Natural killer cell treated with Interleukin-12 subunit alpha and Interleukin-12 subunit beta and Interleukin-15 and Interleukin-18, amount 100 ng/mL, for 72 hours (primary cell): ENCODE results near the gene AP1G1. TPM values are rescaled to one million over a fixed set of nuclear protein-coding genes. Genes with fewer than 3 reads are reported as not detected.
"Not testable (repeated sequence)": the region's sequence is repeated elsewhere in the genome, so short reads cannot be mapped to it uniquely, and the experiment has no call there.

ENCODE experiments used
- ATAC-seq, 2 donors: fragments of 150-1000 bp; cut with Tn5 transposase in 1 of 2; sonication (Bioruptor Pico), chemical (Tn5 transposase) in 1 of 2; 2 replicates each; pipeline ENCODE4 v1.10.0; 2021
- DNase-seq: peaks from one replicate; pipeline ENCODE4 v3.0.0; 2022; ENCODE audit warnings: low spot score
- H3K27ac Mint-ChIP-seq, 2 donors: 1 replicate in 1 of 2; 2 replicates in 1 of 2; pipeline ENCODE4 v1.8.0; 2022; ENCODE audit warnings: mixed read lengths in 2 of 2, mild to moderate bottlenecking in 1 of 2, moderate library complexity in 1 of 2
- H3K27me3 Mint-ChIP-seq, 2 donors: 1 replicate in 1 of 2; 2 replicates in 1 of 2; pipeline ENCODE4 v1.8.0; 2022; ENCODE audit warnings: mixed read lengths in 2 of 2
- H3K36me3 Mint-ChIP-seq: one replicate; pipeline ENCODE4 v1.8.0; 2022; ENCODE audit warnings: mixed read lengths
- H3K4me1 Mint-ChIP-seq, 2 donors: 1 replicate in 1 of 2; 2 replicates in 1 of 2; pipeline ENCODE4 v1.8.0; 2022; ENCODE audit warnings: low read depth in 2 of 2, mixed read lengths in 2 of 2, mild to moderate bottlenecking in 1 of 2
- H3K4me3 Mint-ChIP-seq: one replicate; pipeline ENCODE4 v1.8.0; 2022; ENCODE audit warnings: mixed read lengths
- H3K9me3 Mint-ChIP-seq: 2 replicates; pipeline ENCODE4 v1.8.0; 2022; ENCODE audit warnings: mixed read lengths
- total RNA-seq, 2 donors: library from RNA; stranded (reverse); gene quantifications; one replicate each; pipeline ENCODE4 v1.2.3, GENCODE V29; 2022

AP1G1 gene
- total RNA-seq, 2 donors from 2014 or later, result 111 to 120 TPM

DNA sequence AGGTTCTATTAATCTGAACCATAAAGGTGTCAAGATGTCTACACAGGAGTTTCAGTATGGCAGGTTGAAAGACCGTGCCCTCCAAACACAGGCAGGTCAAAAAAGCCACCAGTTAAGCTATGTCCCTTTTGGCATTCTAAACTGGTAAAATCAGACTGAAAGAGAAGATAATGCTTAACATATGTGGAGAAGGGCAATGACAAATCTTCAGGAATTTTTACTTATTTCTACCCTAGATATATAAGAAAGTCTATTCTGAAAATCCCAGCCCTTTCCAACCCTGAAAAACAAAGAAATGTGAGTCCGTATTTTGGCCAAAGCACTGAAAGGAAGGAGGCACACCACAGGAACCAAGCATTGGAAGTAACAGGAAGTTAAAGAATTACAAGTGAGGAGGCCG is 16.5 kb downstream of the AP1G1 start:
- no peak overlapping the region for H3K4me3 Mint-ChIP-seq

DNA sequence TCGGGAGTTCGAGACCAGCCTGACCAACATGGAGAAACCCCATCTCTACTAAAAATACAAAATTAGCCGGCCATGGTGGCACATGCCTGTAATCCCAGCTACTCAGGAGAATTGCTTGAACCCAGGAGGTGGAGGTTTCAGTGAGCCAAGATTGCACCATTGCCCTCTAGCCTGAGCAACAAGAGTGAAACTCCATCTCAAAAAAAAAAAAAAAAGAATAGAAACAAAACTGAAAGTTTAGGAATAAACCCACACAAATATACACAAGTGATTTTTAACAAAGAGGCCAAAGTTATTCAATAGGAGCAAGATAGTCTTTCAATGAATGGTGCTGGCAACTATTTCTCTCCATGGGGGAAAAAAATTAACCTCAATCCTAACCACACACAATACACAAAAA is 18.3 kb downstream of the AP1G1 start:
- H3K36me3 Mint-ChIP-seq, H3K27me3 Mint-ChIP-seq, H3K9me3 Mint-ChIP-seq, DNase-seq: not testable (repeated sequence)
- Mint-ChIP-seq H3K4me1 (peaks cover 33 to 40% of the 10 kb centered on the region in 2 donors), H3K4me3 (peak overlapping the region; percentile 30), H3K27ac (peak overlapping the region in 1 of 2 donors; percentile 87)
- peak in 1 of 2 donors; percentile 56 for ATAC-seq

More for the DNA sequence above, 16.5 kb downstream of the AP1G1 start:
- Mint-ChIP-seq H3K27ac (no peak overlapping the region), H3K4me1 (peaks cover 42 to 53% of the 10 kb centered on the region in 2 donors), H3K9me3 (no peaks in the 10 kb centered on the region), H3K27me3 (no peaks in the 10 kb centered on the region), H3K36me3 (peaks cover 6% of the 10 kb centered on the region)
- ATAC-seq (no peak), DNase-seq (no peak)

DNA sequence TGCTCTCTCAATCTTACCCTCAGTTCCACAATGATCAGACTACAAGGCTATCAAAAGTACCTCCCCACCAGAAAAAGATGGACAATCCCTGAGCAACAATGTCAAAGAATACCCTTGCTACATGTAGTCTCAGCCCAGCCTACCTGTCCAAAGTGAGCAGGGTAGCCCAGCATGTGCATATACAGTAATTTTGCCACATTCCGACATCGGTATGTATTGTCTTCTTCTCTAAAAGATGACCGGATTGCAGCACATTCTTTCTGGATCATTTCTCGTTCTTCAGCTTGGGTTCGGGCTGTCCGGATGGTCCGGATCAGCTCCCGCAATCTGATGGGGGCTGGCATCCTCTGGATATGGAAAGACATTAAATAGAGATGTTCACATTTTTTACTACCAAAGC is 19.5 kb downstream of the AP1G1 start:
- no peak for DNase-seq
- no peaks in the 10 kb centered on the region for H3K27me3 Mint-ChIP-seq
- H3K9me3 Mint-ChIP-seq, result no peaks in the 10 kb centered on the region
- H3K4me3 Mint-ChIP-seq, result no peak overlapping the region
- peak overlapping the region in 1 of 2 donors; percentile 7 for H3K27ac Mint-ChIP-seq
- H3K36me3 Mint-ChIP-seq, result peaks cover 6% of the 10 kb centered on the region
- peaks cover 28 to 36% of the 10 kb centered on the region in 2 donors for H3K4me1 Mint-ChIP-seq
- ATAC-seq, result no peak

DNA sequence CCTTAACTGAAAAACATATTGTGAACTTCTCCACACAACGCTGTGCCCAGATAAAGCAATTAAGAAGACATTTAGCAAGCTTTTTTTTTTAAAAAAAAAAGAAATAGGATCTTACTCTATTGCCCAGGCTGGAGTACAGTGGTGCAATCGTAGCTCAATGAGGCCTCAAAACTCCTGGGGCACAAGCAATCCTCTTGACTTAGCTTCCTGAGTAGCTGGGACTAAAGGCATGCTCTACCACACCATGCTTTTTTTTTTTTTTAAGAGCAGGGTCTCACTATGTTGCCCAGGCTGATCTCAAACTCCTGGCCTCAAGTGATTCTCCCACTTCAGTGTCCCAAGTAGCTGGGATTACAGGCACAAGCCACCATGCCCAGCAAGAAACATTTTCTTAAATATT is 20.1 kb downstream of the AP1G1 start:
- H3K4me3 Mint-ChIP-seq, result no peak overlapping the region
- no peaks in the 10 kb centered on the region for H3K27me3 Mint-ChIP-seq
- H3K27ac Mint-ChIP-seq, result peak overlapping the region in 1 of 2 donors; percentile 7
- DNase-seq (no peak), ATAC-seq (no peak)
- H3K4me1 Mint-ChIP-seq, result peaks cover 28 to 34% of the 10 kb centered on the region in 2 donors
- no peaks in the 10 kb centered on the region for H3K9me3 Mint-ChIP-seq
- H3K36me3 Mint-ChIP-seq, result peaks cover 6% of the 10 kb centered on the region

DNA sequence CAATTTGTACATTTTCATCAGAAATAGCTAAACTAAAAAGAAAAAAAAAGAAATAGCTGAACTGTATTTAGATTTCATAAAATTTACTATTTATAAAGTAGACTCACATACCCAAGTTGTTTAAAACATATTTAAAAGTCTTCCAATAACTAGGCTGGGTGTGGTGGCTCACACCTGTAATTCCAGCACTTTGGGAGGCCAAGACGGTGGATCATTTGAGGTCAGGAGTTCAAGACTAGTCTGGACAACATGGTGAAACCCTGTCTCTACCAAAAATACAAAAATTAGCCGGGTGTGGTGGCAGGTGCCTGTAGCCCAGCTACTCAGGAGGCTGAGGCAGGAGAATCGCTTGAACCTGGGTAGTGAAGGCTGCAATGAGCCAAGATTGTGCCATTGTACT is 23.5 kb downstream of the AP1G1 start:
- not testable (repeated sequence) for H3K4me3 Mint-ChIP-seq, ATAC-seq, H3K27ac Mint-ChIP-seq, H3K36me3 Mint-ChIP-seq, DNase-seq, H3K9me3 Mint-ChIP-seq, H3K27me3 Mint-ChIP-seq
- H3K4me1 Mint-ChIP-seq, result peaks cover 10 to 17% of the 10 kb centered on the region in 2 donors

DNA sequence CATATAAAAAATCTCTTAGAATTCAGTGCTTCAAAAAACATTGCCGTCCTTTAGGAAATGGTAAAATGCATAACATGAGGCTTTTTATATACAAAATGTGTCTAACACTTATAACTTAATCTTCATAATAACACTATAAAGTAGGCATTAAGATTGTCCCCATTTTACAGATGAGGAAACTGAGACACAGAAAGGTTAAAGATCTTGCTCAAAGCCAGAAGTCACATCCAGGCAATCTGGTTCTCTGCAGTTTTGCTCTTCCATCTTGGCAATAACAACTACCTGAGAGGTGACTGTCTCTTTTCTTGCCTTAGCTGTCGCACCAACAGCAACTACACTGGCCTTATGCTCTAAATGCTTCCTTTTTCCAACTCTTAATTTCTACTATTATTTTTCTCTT is 24.5 kb downstream of the AP1G1 start:
- ATAC-seq (no peak), DNase-seq (no peak)
- H3K9me3 Mint-ChIP-seq, result no peaks in the 10 kb centered on the region
- no peaks in the 10 kb centered on the region for H3K27me3 Mint-ChIP-seq
- H3K4me3 Mint-ChIP-seq, result no peak overlapping the region
- H3K36me3 Mint-ChIP-seq, result peaks cover 4% of the 10 kb centered on the region
- no peak overlapping the region for H3K27ac Mint-ChIP-seq
- H3K4me1 Mint-ChIP-seq, result peaks cover 5 to 17% of the 10 kb centered on the region in 2 donors

DNA sequence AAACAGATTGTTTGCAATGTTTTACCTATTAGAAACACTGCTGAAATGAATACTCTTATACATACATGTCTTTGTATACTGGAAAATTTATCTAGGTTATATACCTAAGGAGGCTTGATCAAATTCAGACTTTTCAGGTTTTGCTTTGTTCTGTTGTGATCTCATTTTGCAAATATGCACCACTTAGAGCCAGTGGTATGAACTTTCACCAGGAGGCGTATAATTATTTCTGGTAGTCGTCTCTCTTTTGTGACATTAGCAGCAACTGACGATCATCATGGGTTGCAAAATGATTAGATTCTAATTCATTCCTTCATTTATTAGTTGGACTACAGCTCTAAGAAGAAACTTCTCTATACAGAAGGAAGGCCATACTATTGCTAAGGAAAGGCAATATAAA is 26.9 kb downstream of the AP1G1 start:
- H3K9me3 Mint-ChIP-seq, result no peaks in the 10 kb centered on the region
- ATAC-seq (no peak), DNase-seq (no peak)
- no peaks in the 10 kb centered on the region for H3K36me3 Mint-ChIP-seq
- H3K4me1 Mint-ChIP-seq, result peaks cover 15 to 23% of the 10 kb centered on the region in 2 donors
- no peak overlapping the region for H3K4me3 Mint-ChIP-seq
- H3K27ac Mint-ChIP-seq, result peak overlapping the region in 1 of 2 donors; percentile 55
- H3K27me3 Mint-ChIP-seq, result no peaks in the 10 kb centered on the region

DNA sequence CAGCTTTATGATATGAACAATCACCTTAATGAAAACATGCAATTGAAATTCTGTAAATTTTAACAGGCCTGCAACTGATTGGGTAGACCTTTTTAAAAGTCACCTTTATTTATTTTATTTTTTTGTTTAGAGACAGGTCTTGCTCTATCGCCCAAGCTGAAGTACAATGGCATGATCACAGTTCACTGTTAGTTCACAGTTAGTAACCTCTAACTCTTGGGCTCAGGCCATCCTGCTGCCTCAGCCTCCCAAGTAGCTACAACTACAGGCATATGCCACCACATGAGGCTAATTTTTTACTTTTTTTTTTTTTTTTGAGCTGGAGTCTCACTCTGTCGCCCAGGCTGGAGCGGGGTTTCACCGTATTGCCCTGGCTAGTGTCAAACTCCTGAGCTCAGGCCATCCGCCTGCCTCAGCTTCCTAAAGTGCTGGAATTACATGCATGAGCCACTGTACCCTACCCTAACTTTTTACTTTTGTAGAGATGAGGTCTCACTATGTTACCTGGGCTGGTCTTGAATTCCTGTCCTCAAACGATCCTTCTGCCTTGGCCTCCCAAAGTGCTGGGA is 28.0 kb downstream of the AP1G1 start:
- no peaks in the 10 kb centered on the region for H3K27me3 Mint-ChIP-seq
- ATAC-seq (no peak), DNase-seq (no peak)
- H3K27ac Mint-ChIP-seq, result no peak overlapping the region
- H3K4me3 Mint-ChIP-seq, result no peak overlapping the region
- no peaks in the 10 kb centered on the region for H3K9me3 Mint-ChIP-seq
- no peaks in the 10 kb centered on the region for H3K36me3 Mint-ChIP-seq
- peaks cover 22 to 29% of the 10 kb centered on the region in 2 donors for H3K4me1 Mint-ChIP-seq

DNA sequence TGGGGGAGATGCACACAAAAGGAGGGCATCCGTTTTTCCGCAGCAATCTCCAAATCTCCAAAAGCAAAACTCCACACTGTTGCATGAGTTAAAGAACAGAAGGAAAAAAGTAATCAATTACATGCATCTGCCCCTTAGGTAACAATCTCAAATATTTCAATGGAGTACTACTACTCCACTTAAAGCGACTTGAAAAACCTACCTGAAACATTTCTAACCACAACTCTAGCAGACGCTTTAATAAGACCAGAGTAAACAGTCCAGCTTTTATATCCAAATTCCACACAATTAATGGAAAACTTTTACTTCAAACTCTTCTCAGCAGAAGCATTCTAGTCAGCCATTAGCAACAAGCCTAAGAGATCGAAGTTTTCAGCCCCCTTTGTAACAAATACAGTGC is 29.9 kb downstream of the AP1G1 start:
- DNase-seq, result no peak
- Mint-ChIP-seq H3K9me3 (no peaks in the 10 kb centered on the region), H3K27me3 (no peaks in the 10 kb centered on the region), H3K36me3 (no peaks in the 10 kb centered on the region), H3K4me1 (peaks cover 18 to 29% of the 10 kb centered on the region in 2 donors), H3K4me3 (no peak overlapping the region), H3K27ac (no peak overlapping the region)
- no peak for ATAC-seq

DNA sequence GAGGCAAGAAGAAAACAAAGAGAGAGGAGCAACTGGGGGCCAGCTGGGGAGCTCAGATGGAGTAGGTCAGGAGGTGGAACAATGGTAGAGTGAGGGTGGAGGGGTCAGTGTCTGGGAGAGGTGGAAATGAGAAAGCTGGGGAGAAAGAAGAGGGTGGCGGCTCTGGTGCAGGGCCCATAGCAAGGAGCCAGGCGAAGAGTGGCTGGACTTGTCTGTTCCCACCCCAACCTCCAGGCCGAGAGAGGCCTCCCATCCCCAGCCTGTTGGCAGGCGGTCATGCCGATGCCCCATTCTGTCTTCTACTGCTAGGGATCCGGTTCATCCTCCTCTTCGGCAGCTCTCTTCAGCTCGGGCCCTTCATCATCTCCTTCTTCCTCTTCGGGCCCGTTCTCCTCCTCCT is 31.3 kb downstream of the AP1G1 start:
- Mint-ChIP-seq H3K27me3 (no peaks in the 10 kb centered on the region), H3K4me3 (no peak overlapping the region), H3K4me1 (peaks cover 18 to 27% of the 10 kb centered on the region in 2 donors), H3K27ac (peak overlapping the region in 1 of 2 donors; percentile 83), H3K9me3 (no peaks in the 10 kb centered on the region), H3K36me3 (no peaks in the 10 kb centered on the region)
- DNase-seq, result no peak
- ATAC-seq, result no peak

DNA sequence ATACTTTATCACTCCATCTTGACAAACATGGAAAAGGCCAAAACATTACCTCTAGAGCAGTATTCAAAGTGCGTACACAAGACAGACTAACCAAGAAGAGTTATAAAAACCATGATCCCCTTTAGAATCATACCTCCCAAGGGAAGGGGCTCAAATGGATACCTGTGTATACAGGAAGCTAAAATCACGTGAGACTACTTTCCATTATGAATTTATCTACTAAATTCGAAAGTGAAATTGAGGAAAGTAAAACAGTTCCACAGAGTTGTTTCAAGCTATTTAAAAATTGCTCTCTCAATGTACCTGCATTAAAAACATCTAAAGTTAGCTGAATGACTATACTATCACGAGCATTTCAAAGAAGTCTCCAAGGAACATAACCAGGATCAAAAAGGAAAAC is 32.7 kb downstream of the AP1G1 start:
- peaks cover 18 to 20% of the 10 kb centered on the region in 2 donors for H3K4me1 Mint-ChIP-seq
- no peaks in the 10 kb centered on the region for H3K36me3 Mint-ChIP-seq
- ATAC-seq (no peak), DNase-seq (no peak)
- H3K9me3 Mint-ChIP-seq, result no peaks in the 10 kb centered on the region
- H3K4me3 Mint-ChIP-seq, result peak overlapping the region; percentile 18
- H3K27ac Mint-ChIP-seq, result peak overlapping the region; percentile 52 to 83
- H3K27me3 Mint-ChIP-seq, result no peaks in the 10 kb centered on the region

DNA sequence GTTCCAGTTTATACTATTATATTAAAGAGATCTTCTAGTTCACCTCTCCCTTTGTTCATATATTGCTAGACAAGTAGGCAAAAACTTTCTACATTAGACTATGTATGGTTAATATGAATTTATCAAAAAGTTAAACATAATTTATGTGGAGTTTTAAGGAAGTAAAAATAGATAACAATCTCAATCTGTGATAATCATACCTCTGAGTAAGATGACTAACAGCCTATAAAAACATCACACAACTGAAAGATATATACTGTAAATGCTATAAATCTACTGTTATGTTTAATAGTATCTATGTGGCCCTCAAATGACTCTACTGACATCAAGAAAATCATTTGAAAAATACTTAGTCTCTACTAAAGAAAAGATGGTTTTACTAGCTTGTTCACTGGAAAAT is 37.1 kb downstream of the AP1G1 start:
- Mint-ChIP-seq H3K27ac (no peak overlapping the region), H3K4me3 (no peak overlapping the region), H3K36me3 (peaks cover 11% of the 10 kb centered on the region), H3K4me1 (peaks cover 6 to 19% of the 10 kb centered on the region in 2 donors), H3K9me3 (no peaks in the 10 kb centered on the region), H3K27me3 (no peaks in the 10 kb centered on the region)
- DNase-seq, result no peak
- no peak for ATAC-seq

DNA sequence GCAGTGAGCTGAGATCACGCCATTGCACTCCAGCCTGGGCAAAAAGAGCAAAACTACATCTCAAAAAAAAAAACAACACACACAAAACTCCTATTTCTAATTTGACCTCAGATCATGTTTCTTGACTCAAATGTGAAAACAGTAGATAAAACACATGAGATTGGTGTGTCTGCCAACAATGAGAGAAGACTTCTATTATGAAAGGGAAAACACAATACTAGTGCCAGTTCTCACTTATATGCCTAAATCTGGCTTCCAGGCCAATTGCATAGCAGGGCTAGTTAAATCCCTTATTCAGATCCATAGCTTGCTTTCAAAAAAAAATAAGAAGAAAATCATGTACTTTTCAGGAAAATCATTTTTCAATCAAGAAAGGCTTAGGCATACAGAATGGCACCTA is 39.4 kb downstream of the AP1G1 start:
- peaks cover 2 to 15% of the 10 kb centered on the region in 2 donors for H3K4me1 Mint-ChIP-seq
- H3K27me3 Mint-ChIP-seq, result no peaks in the 10 kb centered on the region
- H3K9me3 Mint-ChIP-seq, result no peaks in the 10 kb centered on the region
- H3K36me3 Mint-ChIP-seq, result peaks cover 11% of the 10 kb centered on the region
- ATAC-seq (no peak), DNase-seq (no peak)
- no peak overlapping the region for H3K4me3 Mint-ChIP-seq
- no peak overlapping the region for H3K27ac Mint-ChIP-seq

DNA sequence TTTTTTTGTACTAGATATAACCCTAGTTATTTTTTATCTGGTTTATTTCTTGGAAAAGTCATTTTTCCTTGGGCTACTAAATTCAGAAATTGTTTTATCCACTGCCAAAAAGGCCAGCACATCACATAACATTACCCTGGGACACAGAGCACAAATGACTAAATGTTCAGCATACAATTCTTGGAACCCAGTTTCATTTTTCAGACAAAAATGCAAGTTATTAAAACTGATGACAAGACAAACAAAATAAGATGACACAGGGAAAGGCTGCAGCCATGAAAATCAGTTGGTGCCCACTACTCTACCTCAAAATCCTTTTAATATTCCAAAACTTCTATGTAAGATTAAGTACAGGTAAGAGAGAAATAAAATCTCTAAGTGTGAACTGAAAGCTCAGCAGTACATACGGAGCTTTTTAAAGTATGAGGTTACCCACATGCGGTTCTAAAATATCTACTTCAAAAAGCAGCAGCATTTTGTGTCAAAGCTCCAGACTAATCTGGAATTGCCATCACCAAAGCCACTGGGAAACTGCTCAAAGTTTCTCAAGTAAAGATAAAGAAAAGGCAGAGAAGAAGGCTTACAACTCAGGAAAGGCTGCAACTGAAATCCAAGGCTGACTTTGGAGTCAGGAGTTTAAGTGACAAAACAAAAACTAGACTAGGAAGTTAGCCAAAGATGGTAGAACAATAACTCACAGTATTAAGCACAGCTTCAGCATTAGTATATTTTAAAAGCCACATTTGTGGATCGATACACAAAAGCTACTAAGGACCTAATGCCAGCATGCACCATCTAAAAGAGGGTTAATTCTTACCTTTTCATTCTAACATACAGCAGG is 41.4 kb downstream of the AP1G1 start:
- Mint-ChIP-seq H3K4me3 (no peak overlapping the region), H3K4me1 (peaks cover 2 to 15% of the 10 kb centered on the region in 2 donors), H3K27ac (no peak overlapping the region), H3K36me3 (peaks cover 18% of the 10 kb centered on the region), H3K9me3 (no peaks in the 10 kb centered on the region), H3K27me3 (no peaks in the 10 kb centered on the region)
- ATAC-seq, result no peak
- DNase-seq, result no peak
